Astrocyte (in vitro differentiated cells and primary cell): ENCODE measurements around the gene LRMDA. TPM values are rescaled to one million over a fixed set of nuclear protein-coding genes. Genes with fewer than 3 reads are reported as not detected.

Experiments
- DNase-seq: peaks from one replicate; pipeline ENCODE4 v3.0.0-alpha.2; 2010; ENCODE audit warnings: low read depth
- FAIRE-seq: peaks from 2 replicates; lab custom pipeline; 2011; peaks lifted over from hg19 to GRCh38; lab: Jason Lieb, UNC
- H2AFZ ChIP-seq: 2 replicates; pipeline ENCODE4 v1.6.0; 2012; ENCODE audit warnings: low read depth, low read length, inconsistent platforms
- H3K27ac ChIP-seq: 2 replicates; pipeline ENCODE4 v1.5.1; 2011; ENCODE audit warnings: low read depth, low read length, inconsistent platforms
- H3K27me3 ChIP-seq: 2 replicates; pipeline ENCODE4 v1.6.0; 2011; ENCODE audit warnings: low read length, inconsistent platforms; ENCODE audit not compliant: insufficient read depth
- H3K36me3 ChIP-seq: 2 replicates; pipeline ENCODE4 v1.5.1; 2011; ENCODE audit warnings: low read length, inconsistent platforms; ENCODE audit not compliant: insufficient read depth
- H3K4me1 ChIP-seq: 2 replicates; pipeline ENCODE4 v1.5.1; 2011; ENCODE audit warnings: low read length, inconsistent platforms; ENCODE audit not compliant: insufficient read depth
- H3K4me2 ChIP-seq: 2 replicates; pipeline ENCODE4 v1.6.0; 2012; ENCODE audit warnings: low read length, inconsistent platforms
- H3K4me3 ChIP-seq: 2 replicates; pipeline ENCODE4 v1.5.1; 2011; ENCODE audit warnings: low read depth, mild to moderate bottlenecking, low read length, inconsistent platforms; ENCODE audit not compliant: insufficient read depth
- H3K79me2 ChIP-seq: 2 replicates; pipeline ENCODE4 v1.6.0; 2012; ENCODE audit warnings: mild to moderate bottlenecking, low read length, inconsistent platforms; ENCODE audit not compliant: insufficient read depth
- H3K9ac ChIP-seq: 2 replicates; pipeline ENCODE4 v1.6.0; 2012; ENCODE audit warnings: mild to moderate bottlenecking, low read length, inconsistent platforms
- H3K9me3 ChIP-seq: 2 replicates; pipeline ENCODE4 v1.5.1; 2012; ENCODE audit warnings: low read depth, mild to moderate bottlenecking, low read length, inconsistent platforms; ENCODE audit not compliant: insufficient read depth
- H4K20me1 ChIP-seq: 2 replicates; pipeline ENCODE4 v1.6.0; 2012; ENCODE audit warnings: low read length, inconsistent platforms; ENCODE audit not compliant: insufficient read depth
- H3K27ac Mint-ChIP-seq: one replicate; pipeline ENCODE4 v1.8.0; 2021; ENCODE audit warnings: mild to moderate bottlenecking, mixed read lengths; ENCODE audit not compliant: unreplicated experiment
- H3K27me3 Mint-ChIP-seq: one replicate; pipeline ENCODE4 v1.8.0; 2021; ENCODE audit warnings: low read depth, mixed read lengths; ENCODE audit not compliant: unreplicated experiment
- H3K36me3 Mint-ChIP-seq: one replicate; pipeline ENCODE4 v1.8.0; 2021; ENCODE audit warnings: low read depth, mixed read lengths; ENCODE audit not compliant: unreplicated experiment
- H3K4me1 Mint-ChIP-seq: one replicate; pipeline ENCODE4 v1.8.0; 2021; ENCODE audit warnings: low read depth, mixed read lengths; ENCODE audit not compliant: unreplicated experiment
- H3K4me3 Mint-ChIP-seq: one replicate; pipeline ENCODE4 v1.8.0; 2021; ENCODE audit warnings: mild to moderate bottlenecking, moderate library complexity, mixed read lengths; ENCODE audit not compliant: unreplicated experiment
- H3K9me3 Mint-ChIP-seq: one replicate; pipeline ENCODE4 v1.8.0; 2021; ENCODE audit warnings: mild to moderate bottlenecking, mixed read lengths; ENCODE audit not compliant: unreplicated experiment
- EZH2 ChIP-seq: IDR thresholded peaks from 2 replicates; pipeline ENCODE4 v1.6.1; 2012; ENCODE audit warnings: mild to moderate bottlenecking, low read length, inconsistent platforms; ENCODE audit not compliant: insufficient read depth
- total RNA-seq: library from RNA; stranded (reverse); gene quantifications from 2 replicates; pipeline ENCODE4 v1.2.1, GENCODE V29; 2021
- TF ChIP-seq, protein P1 (sequence below): IDR thresholded peaks from 2 replicates; pipeline ENCODE4 v1.5.1; 2011; ENCODE audit warnings: low read depth, mild to moderate bottlenecking, inconsistent platforms, low read length, moderate library complexity; ENCODE audit not compliant: insufficient read depth

Gene LRMDA
- total RNA-seq, 1 donor from 2014 or later: 2.7 TPM

DNA sequence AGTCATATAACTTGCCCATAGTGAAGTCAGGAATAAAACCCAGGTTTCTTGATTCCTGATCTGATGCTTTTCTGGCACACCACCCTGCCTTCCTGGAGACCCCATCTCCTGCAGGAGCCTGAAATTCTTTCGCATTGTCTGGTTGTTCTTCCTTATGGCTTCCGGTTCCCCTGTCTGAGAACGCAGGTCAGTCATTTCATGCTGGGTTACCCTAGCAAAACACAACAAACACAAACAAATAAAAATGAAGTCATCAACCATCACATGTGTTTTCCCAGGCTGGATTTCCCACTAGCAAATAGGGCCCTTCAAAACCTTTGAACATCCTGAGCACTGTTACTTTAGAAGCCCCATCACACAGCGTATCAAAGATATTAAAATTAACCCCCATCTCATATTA, 569.6 kb downstream of the LRMDA start:
- Histone ChIP-seq H3K79me2 (no peaks in the 10 kb centered on the region), H3K4me3 (no peak overlapping the region), H3K36me3 (no peaks in the 10 kb centered on the region), H4K20me1 (no peaks in the 10 kb centered on the region), H2AFZ (no peak overlapping the region), H3K27ac (no peak overlapping the region), H3K4me1 (no peaks in the 10 kb centered on the region), H3K9me3 (no peaks in the 10 kb centered on the region), H3K4me2 (no peak overlapping the region), H3K27me3 (peaks cover under 1% of the 10 kb centered on the region), H3K9ac (no peak overlapping the region)
- Mint-ChIP-seq H3K27ac (no peak overlapping the region), H3K27me3 (peaks cover 12% of the 10 kb centered on the region), H3K36me3 (no peaks in the 10 kb centered on the region), H3K4me3 (no peak overlapping the region), H3K9me3 (no peaks in the 10 kb centered on the region), H3K4me1 (no peaks in the 10 kb centered on the region)
- no peak for FAIRE-seq
- no peak for DNase-seq
- TF ChIP-seq EZH2: no peak

DNA sequence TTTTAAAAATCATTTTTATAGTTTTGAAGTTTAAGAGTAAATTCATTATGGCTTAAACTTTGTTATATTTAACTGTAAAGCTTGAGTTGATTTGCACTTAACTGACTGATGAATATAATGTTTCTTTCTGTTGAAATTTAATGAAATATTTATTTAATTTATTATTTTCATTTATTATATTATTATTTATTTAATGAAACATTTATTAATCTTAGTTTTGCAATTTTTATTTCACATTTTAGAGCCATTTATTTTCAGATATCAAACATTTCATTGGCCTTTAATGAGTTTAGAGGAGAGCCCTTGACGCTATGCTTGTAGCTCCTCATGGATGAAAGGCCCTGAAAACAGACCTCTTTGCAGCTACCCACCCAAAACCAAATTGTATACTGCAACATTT, 570.0 kb downstream of the LRMDA start:
- no peaks in the 10 kb centered on the region for H3K4me1 ChIP-seq
- no peak overlapping the region for H3K4me3 ChIP-seq
- TF ChIP-seq, protein P1, sequence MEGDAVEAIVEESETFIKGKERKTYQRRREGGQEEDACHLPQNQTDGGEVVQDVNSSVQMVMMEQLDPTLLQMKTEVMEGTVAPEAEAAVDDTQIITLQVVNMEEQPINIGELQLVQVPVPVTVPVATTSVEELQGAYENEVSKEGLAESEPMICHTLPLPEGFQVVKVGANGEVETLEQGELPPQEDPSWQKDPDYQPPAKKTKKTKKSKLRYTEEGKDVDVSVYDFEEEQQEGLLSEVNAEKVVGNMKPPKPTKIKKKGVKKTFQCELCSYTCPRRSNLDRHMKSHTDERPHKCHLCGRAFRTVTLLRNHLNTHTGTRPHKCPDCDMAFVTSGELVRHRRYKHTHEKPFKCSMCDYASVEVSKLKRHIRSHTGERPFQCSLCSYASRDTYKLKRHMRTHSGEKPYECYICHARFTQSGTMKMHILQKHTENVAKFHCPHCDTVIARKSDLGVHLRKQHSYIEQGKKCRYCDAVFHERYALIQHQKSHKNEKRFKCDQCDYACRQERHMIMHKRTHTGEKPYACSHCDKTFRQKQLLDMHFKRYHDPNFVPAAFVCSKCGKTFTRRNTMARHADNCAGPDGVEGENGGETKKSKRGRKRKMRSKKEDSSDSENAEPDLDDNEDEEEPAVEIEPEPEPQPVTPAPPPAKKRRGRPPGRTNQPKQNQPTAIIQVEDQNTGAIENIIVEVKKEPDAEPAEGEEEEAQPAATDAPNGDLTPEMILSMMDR: no peak
- no peak for TF ChIP-seq EZH2
- H3K4me2 ChIP-seq: no peak overlapping the region
- Mint-ChIP-seq H3K9me3 (no peaks in the 10 kb centered on the region), H3K36me3 (no peaks in the 10 kb centered on the region), H3K27ac (no peak overlapping the region), H3K27me3 (peaks cover 14% of the 10 kb centered on the region), H3K4me1 (no peaks in the 10 kb centered on the region), H3K4me3 (no peak overlapping the region)
- peaks cover 2% of the 10 kb centered on the region for H3K27me3 ChIP-seq
- no peaks in the 10 kb centered on the region for H4K20me1 ChIP-seq
- no peak for FAIRE-seq
- H3K36me3 ChIP-seq: no peaks in the 10 kb centered on the region
- H2AFZ ChIP-seq: no peak overlapping the region
- no peaks in the 10 kb centered on the region for H3K79me2 ChIP-seq
- no peak for DNase-seq
- H3K9me3 ChIP-seq: no peaks in the 10 kb centered on the region
- no peak overlapping the region for H3K9ac ChIP-seq
- no peak overlapping the region for H3K27ac ChIP-seq

DNA sequence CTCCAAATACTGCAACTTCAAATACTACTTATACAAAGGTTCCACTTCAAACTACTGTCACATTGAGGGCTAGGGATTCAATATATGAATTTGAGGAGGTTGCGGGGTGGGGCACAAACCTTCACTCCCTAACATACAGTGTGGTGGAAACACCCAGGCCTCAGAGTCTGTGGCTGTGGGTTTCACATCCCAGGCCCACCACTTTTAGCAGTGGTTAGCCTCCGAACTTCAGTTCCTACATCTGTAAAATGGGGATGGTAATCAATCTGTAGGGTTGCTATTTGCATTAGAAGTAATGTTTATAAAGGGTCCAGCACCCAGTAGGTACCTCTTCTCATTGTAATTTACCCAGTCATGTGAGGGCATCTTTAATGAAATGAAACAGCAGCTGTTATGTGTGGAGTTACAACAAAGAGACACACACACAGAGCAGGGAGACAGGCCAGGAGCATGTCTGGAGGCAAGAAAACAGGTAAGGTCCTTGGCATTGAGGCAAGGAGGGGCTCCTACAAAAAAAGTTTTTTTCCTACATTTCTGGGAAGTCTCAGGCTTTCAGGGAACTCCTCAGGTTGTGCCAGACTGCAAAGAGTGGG, 570.9 kb downstream of the LRMDA start:
- Mint-ChIP-seq H3K27ac (no peak overlapping the region), H3K27me3 (peaks cover 14% of the 10 kb centered on the region), H3K36me3 (no peaks in the 10 kb centered on the region), H3K9me3 (no peaks in the 10 kb centered on the region), H3K4me1 (no peaks in the 10 kb centered on the region), H3K4me3 (no peak overlapping the region)
- H2AFZ ChIP-seq: no peak overlapping the region
- H3K27ac ChIP-seq: no peak overlapping the region
- FAIRE-seq: no peak
- no peak for DNase-seq
- H3K9ac ChIP-seq: no peak overlapping the region
- H3K9me3 ChIP-seq: no peaks in the 10 kb centered on the region
- TF ChIP-seq, protein P1: no peak
- TF ChIP-seq EZH2: no peak
- no peaks in the 10 kb centered on the region for H3K4me1 ChIP-seq
- no peaks in the 10 kb centered on the region for H3K79me2 ChIP-seq
- H3K4me2 ChIP-seq: no peak overlapping the region
- peaks cover 5% of the 10 kb centered on the region for H3K27me3 ChIP-seq
- no peaks in the 10 kb centered on the region for H4K20me1 ChIP-seq
- no peaks in the 10 kb centered on the region for H3K36me3 ChIP-seq
- no peak overlapping the region for H3K4me3 ChIP-seq
